GM12874 (cell line): ENCODE data around the gene NOP9.

Experiments
- TF ChIP-seq, protein P1 (sequence below): IDR thresholded peaks from 2 replicates; pipeline ENCODE4 v1.5.1; 2011; ENCODE audit warnings: low read depth, mild to moderate bottlenecking, control low read depth, low read length, moderate library complexity; ENCODE audit not compliant: insufficient read depth

Gene NOP9

DNA sequence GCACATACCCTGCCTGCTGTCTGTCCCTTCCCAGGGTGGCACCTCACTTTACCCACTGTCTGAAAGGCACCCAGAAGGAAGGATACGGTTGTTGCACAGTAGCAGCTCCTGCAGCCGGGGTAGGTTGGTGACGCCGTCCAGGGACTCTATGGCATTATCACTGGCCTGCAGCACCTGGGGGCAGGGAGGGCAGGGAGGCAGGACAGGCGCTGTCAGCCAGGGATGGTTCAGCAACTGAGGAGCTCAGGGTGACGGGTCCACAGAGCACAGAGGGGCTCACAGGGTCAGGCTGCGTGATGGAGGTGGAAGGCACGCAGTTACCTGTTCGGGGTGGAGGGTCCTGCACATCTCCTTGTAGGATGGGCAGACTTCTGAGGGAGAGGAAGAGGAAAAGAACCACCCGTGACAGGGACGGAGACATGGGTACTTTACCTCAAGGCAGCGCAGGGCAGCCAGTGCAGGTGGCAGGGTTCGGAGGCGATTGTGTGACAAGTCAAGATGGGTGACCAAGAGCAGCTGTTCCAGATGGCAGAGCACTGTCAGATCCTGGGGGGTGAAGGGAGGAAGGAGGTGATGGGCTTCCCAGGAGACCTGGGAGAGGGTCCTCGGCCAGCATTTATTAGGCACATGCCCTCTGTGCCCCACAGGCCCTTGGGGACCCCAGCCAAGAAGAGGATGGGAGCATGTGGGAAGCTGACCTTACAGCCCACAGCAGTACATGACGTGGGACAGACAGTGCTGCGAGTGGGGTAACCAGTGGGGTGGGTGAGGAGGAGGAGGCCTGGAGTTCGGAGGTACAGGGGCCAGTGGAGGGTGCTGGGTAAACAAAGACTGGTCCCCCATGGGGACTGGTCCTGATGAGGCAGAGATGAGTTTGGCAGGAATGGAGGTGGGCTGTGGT, 33.1 kb upstream of the NOP9 start:
- TF ChIP-seq, protein P1, sequence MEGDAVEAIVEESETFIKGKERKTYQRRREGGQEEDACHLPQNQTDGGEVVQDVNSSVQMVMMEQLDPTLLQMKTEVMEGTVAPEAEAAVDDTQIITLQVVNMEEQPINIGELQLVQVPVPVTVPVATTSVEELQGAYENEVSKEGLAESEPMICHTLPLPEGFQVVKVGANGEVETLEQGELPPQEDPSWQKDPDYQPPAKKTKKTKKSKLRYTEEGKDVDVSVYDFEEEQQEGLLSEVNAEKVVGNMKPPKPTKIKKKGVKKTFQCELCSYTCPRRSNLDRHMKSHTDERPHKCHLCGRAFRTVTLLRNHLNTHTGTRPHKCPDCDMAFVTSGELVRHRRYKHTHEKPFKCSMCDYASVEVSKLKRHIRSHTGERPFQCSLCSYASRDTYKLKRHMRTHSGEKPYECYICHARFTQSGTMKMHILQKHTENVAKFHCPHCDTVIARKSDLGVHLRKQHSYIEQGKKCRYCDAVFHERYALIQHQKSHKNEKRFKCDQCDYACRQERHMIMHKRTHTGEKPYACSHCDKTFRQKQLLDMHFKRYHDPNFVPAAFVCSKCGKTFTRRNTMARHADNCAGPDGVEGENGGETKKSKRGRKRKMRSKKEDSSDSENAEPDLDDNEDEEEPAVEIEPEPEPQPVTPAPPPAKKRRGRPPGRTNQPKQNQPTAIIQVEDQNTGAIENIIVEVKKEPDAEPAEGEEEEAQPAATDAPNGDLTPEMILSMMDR: no peak

DNA sequence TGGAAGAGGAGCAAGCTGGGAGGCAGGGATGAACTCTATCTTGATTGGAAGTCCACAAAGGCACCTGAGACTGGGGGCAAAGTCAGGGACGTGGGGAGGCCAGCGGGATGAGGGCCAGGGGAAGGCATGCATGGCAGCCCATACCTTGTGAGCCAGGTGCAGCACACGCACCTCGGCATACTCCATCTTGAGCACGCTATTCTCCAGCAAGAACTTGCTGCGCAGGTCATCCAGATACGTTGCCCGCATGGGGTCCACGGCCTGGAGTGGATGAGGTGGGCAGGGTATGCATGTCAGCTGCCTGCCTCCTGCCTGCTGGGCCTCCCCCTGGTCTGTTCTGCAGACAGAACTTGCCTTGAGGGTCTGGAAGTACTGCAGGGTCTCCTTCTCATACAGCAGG, 32.1 kb upstream of the NOP9 start:
- TF ChIP-seq, protein P1: no peak

DNA sequence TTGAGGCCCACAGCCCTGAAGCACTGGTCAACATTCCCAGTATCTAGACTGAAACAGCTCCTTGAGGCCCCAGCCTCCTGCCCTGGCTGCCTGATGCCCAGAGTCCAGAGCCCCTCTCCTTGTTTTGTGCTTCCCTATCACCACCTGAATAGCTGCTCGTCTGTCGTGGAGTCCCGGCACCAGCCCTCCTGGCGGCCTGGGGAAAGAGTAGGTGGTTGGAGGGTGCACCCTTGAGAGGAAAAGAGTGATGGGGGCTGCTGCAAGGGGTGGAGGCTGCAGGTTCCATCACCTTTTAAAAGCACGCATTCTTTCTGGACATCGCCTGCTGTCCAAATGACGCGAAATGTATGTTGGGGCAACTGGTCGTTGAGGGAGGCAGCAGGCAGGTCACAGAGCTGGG, 31.4 kb upstream of the NOP9 start:
- TF ChIP-seq, protein P1: no peak

DNA sequence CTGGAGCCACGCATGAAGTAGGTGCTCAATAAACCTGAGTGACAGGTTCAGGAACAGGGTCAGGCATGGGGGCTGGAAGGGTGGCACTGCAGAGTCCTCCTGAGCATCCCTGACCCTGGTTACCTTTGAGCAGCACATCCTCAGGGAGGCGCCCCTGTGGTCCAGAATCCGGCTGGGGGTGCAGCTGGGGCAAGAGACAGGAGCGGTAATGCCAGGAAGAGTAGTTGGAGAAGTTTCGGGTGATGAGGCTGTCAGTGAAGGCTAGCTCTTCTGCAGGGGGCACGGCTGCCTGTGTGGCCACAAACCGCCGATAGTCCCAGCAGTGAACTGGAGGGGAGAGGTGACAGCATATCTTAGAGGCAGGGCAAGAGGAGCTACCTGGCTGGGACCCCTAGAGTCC, 30.3 kb upstream of the NOP9 start:
- TF ChIP-seq, protein P1: no peak

DNA sequence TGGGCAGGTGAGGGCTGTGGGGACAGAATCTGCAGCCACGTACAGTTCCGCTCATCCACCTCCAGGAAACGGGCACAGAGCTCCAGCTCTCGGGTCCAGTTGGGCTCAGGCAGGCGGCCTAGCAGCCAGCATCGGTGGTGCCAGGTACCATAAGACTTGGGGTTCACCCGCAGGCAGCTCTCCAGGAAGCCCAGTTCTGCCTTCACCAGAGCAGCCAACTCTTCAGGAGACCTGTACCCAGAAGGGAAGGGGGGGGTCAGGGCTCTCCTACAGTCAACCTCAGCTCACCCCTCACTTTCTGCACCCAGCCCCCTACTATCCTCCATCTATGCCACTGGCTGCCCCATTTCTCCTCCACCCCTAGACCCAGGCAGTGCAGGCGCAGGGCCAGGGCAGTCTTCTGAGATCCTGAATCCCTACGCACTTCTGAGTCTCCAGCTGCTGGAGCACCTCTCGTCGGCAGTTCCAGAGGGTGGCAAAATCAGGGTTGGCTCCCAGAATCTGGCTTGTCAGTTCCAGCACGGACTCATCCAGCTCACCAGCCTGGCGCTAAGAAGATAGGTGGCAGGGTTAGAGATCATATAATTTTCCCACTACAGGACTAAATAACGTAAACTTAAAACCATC, 29.6 kb upstream of the NOP9 start:
- TF ChIP-seq, protein P1: no peak

DNA sequence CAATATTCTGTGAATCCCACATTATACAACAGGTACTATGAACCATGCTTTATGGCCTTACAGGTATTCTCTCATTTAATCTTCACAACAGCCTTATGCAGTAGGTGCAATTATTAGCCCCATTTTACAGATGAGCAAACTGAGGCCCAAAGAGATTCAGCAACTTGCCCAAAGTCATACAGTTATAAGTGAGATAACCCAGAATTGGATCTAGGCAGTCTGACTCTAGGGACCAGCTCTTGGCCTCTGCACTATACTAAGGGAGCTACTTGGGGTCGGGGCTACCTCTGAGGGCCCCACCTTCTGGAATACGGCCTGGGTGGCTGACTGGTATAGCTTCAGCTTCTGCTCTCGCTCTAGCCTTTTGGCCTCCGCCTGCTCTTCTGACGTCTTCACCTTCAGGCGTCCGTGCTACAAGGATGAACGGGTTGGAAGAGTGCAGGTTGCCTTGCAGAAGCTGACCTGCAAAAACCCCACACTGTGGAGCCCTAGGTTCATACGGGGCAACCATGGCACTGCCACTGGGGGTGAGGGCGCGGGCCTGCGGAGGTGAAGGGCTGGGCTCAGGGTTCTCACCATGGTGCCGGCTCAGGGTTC, 29.0 kb upstream of the NOP9 start:
- TF ChIP-seq, protein P1: no peak

DNA sequence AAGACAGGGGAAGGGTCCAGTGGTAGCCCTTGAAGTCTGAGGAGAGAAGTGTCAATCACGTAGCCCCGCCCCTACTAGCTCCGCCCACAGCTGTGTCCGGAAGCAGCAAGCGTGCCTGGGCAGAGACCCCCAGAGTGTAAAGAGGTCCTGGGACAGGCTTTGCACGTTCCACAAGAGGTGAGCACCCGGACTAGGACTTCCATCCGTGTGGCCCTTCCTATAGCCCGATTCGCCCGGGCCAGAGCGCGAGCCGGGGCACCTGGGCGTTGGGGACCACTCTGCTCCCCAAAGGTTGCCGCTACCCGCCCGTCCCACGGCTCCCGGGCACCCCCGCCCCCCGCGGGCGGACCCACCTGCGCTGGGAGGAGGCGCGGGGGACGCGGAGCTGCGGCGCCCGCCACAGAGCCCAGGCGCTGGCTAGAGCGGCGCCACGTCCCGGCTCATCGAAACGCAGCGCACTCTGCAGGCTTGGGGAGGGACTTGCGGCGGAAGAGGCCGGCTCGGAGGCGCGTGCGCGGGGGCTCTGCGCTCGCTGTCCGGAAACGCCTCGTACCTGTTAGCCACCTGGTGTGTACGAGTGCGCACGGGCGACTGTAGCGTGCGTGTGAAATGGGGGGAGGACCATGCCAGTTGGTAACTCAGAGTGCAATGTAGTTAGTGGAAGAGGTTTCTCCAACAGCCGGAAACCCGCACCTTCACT, 28.4 kb upstream of the NOP9 start, which contains the start of gene RABGGTA:
Gene RABGGTA (minus strand): TSS at position 464 of the 700 bp plus-strand sequence. CDS start 482 bp downstream, outside the sequence.
- TF ChIP-seq, protein P1: peak; percentile 92
